DND-41 (cell line): ENCODE results near the gene ERC2.

Experiments
- ATAC-seq: fragments of 200-7000 bp; cut with Tn5 transposase; 3 replicates; pipeline ENCODE4 v1.9.1; 2021; ENCODE audit warnings: low read depth; ENCODE audit not compliant: insufficient read depth
- DNase-seq: peaks from one replicate; pipeline ENCODE4 v3.0.0-alpha.2; 2020
- H2AFZ ChIP-seq: 2 replicates; pipeline ENCODE4 v1.6.0; 2012; ENCODE audit warnings: low read depth, low read length
- H3K27ac ChIP-seq: 2 replicates; pipeline ENCODE4 v1.5.1; 2012; ENCODE audit warnings: low read length, inconsistent platforms
- H3K27me3 ChIP-seq: fragments of 200-600 bp; sonication (generic); 2 replicates; pipeline ENCODE4 v1.6.0; 2012; ENCODE audit warnings: low read length, mild to moderate bottlenecking, inconsistent platforms; ENCODE audit not compliant: insufficient read depth, poor library complexity
- H3K36me3 ChIP-seq: 2 replicates; pipeline ENCODE4 v1.5.1; 2012; ENCODE audit warnings: low read length, inconsistent platforms; ENCODE audit not compliant: insufficient read depth
- H3K4me1 ChIP-seq: 2 replicates; pipeline ENCODE4 v1.5.1; 2012; ENCODE audit warnings: mild to moderate bottlenecking, low read length; ENCODE audit not compliant: insufficient read depth
- H3K4me2 ChIP-seq: 2 replicates; pipeline ENCODE4 v1.6.0; 2012; ENCODE audit warnings: mild to moderate bottlenecking, moderate library complexity, low read length, inconsistent platforms; ENCODE audit not compliant: insufficient read depth
- H3K4me3 ChIP-seq, 2 experiments: fragments of 200-600 bp in 1 of 2; shearing (Covaris generic) in 1 of 2; 2 replicates each; pipeline ENCODE4 v1.5.1; 2012 to 2016; ENCODE audit warnings: inconsistent platforms in 2 of 2, low read length in 2 of 2, mild to moderate bottlenecking in 2 of 2, low read depth in 1 of 2, moderate library complexity in 1 of 2
- H3K79me2 ChIP-seq: 2 replicates; pipeline ENCODE4 v1.6.0; 2012; ENCODE audit warnings: low read length, inconsistent platforms; ENCODE audit not compliant: insufficient read depth
- H3K9ac ChIP-seq: 2 replicates; pipeline ENCODE4 v1.6.0; 2012; ENCODE audit warnings: low read depth, mild to moderate bottlenecking, inconsistent platforms, low read length, moderate library complexity
- H3K9me3 ChIP-seq: 2 replicates; pipeline ENCODE4 v1.5.1; 2012; ENCODE audit warnings: low read length, moderate library complexity, mild to moderate bottlenecking, inconsistent platforms; ENCODE audit not compliant: insufficient read depth, severe bottlenecking
- H4K20me1 ChIP-seq: 2 replicates; pipeline ENCODE4 v1.6.0; 2012; ENCODE audit warnings: low read length; ENCODE audit not compliant: insufficient read depth
- CTCF ChIP-seq: IDR thresholded peaks from 2 replicates; pipeline ENCODE4 v1.5.1; 2012; ENCODE audit warnings: borderline replicate concordance, low read length, moderate library complexity, mild to moderate bottlenecking; ENCODE audit not compliant: poor library complexity, severe bottlenecking; ENCODE audit errors: extremely low read depth
- EZH2 ChIP-seq: IDR thresholded peaks from 3 replicates; pipeline ENCODE4 v1.6.1; 2012; ENCODE audit warnings: borderline replicate concordance, low read depth, mild to moderate bottlenecking, moderate library complexity, low read length, inconsistent platforms; ENCODE audit not compliant: severe bottlenecking

The ERC2 gene

GRCh38 chr3:55782351-55782750 lies 685.9 kb downstream of the ERC2 start:
- DNase-seq (no peak), ATAC-seq (no peak)
- Histone ChIP-seq H3K79me2 (no peaks in the 10 kb centered on the region), H3K4me3 (no peak overlapping the region), H3K27me3 (no peaks in the 10 kb centered on the region), H3K9me3 (no peaks in the 10 kb centered on the region), H3K4me1 (0 out of 2 replicates have a peak, but pooled peaks cover 3% of the 10 kb centered on the region), H3K9ac (no peak overlapping the region), H3K4me2 (no peak overlapping the region), H2AFZ (no peak overlapping the region), H3K27ac (no peak overlapping the region), H4K20me1 (no peaks in the 10 kb centered on the region), H3K36me3 (no peaks in the 10 kb centered on the region)
- TF ChIP-seq EZH2 = no peak
- no peak for TF ChIP-seq CTCF

- DNase-seq (no peak), ATAC-seq (no peak)
- H3K9ac ChIP-seq = no peak overlapping the region
- no peaks in the 10 kb centered on the region for H3K36me3 ChIP-seq
- no peaks in the 10 kb centered on the region for H3K79me2 ChIP-seq
- H4K20me1 ChIP-seq = no peaks in the 10 kb centered on the region
- no peak overlapping the region for H3K4me3 ChIP-seq
- H3K27me3 ChIP-seq = no peaks in the 10 kb centered on the region
- no peaks in the 10 kb centered on the region for H3K9me3 ChIP-seq
- H3K4me1 ChIP-seq = 0 out of 2 replicates have a peak, but pooled peaks cover 3% of the 10 kb centered on the region
- TF ChIP-seq CTCF (no peak), EZH2 (no peak)
- H2AFZ ChIP-seq = no peak overlapping the region
- H3K27ac ChIP-seq = no peak overlapping the region
- H3K4me2 ChIP-seq = no peak overlapping the region
Measured at GRCh38 chr3:55780913-55781312, 687.4 kb downstream of the ERC2 start.

- TF ChIP-seq EZH2 (no peak), CTCF (no peak)
- Histone ChIP-seq H3K27me3 (peaks cover 3% of the 10 kb centered on the region), H3K4me3 (no peak overlapping the region), H3K4me2 (no peak overlapping the region), H3K27ac (no peak overlapping the region), H3K79me2 (no peaks in the 10 kb centered on the region), H3K4me1 (0 out of 2 replicates have a peak, but pooled peaks cover 3% of the 10 kb centered on the region), H2AFZ (no peak overlapping the region), H4K20me1 (no peaks in the 10 kb centered on the region), H3K9me3 (no peaks in the 10 kb centered on the region), H3K9ac (no peak overlapping the region), H3K36me3 (no peaks in the 10 kb centered on the region)
- no peak for ATAC-seq
- DNase-seq = no peak
Measured at GRCh38 chr3:55779543-55779942, 688.7 kb downstream of the ERC2 start.
